Stimulated activated CD4-positive, alpha-beta T cell treated with anti-CD3 and anti-CD28 coated beads, Interleukin-1b, Interleukin-23, amount 100 ng/mL, for 24 hours (primary cell): ENCODE results near the gene CSTA.
"Not testable (repeated sequence)": the region's sequence is repeated elsewhere in the genome, so short reads cannot be mapped to it uniquely, and the experiment has no call there.

Experiments
- DNase-seq, 4 experiments: peaks; one replicate each; pipeline ENCODE4 v3.0.0-alpha.2; 2020; ENCODE audit warnings: low read depth in 4 of 4, low spot score in 1 of 4

Gene CSTA

GRCh38 chr3:122322095-122323075 is 2.7 kb upstream of the CSTA start:
- no peak for DNase-seq

GRCh38 chr3:122325769-122326168 is 721 bp downstream of the CSTA start:
- DNase-seq = no peak

DNA sequence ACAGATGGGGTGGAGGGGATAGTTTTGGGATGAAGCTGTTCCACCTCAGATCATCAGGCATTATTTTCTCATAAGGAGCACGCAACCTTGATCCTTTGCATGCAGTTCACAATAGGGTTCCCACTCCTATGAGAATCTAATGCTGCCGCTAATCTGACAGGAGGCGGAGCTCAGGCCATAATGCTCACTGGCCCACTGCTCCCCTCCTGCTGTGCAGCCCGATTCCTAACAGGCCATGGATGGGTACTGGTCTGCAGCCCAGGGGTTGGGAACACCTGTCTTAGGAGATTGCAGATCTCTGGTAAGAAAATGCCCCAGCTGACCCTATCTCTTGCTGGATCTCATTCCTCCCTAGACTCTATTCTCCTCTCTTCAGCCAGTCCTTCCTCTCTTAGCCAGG is 6.8 kb downstream of the CSTA start:
- DNase-seq = no peak

DNA sequence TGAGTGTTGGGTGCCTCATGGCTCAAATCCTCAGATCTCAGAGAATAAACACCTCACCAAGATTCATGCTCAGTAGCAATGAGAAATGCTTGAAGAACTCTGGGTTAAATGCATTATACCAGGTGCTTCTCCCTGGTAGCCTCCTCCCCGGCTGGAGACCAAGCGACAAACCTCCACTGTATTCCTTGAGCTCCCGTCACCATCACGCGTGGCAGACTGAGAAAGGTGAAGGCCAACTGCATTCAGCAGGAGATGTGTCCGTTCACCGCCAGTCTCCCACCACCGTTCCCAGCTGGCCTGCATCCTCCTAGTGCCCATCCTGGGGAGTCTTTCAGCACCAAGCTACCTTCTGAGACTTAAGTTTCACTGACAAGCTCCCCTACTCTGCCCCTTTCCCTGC is 7.5 kb downstream of the CSTA start:
- DNase-seq = no peak

GRCh38 chr3:122342803-122343202 is 17.8 kb downstream of the CSTA start:
- DNase-seq = no peak

DNA sequence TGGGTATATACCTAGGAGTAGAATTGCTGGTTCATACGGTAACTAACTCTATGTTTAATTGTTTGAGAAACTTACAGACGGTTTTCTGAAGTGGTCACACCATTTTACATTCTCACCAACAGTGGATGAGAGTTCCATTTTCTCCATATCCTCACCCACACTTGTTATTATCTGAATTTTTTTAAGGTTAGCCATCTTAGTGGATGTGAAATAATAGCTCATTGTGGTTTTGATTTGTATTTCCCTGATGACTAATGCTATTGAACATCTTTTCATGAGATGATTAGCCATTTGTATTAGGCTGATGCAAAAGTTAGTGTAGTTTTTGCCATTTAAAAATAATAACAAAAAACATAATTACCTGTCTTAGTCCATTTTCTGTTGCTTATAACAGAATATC is 18.6 kb downstream of the CSTA start:
- no peak for DNase-seq

GRCh38 chr3:122349171-122349570 is 24.1 kb downstream of the CSTA start:
- DNase-seq = no peak

DNA sequence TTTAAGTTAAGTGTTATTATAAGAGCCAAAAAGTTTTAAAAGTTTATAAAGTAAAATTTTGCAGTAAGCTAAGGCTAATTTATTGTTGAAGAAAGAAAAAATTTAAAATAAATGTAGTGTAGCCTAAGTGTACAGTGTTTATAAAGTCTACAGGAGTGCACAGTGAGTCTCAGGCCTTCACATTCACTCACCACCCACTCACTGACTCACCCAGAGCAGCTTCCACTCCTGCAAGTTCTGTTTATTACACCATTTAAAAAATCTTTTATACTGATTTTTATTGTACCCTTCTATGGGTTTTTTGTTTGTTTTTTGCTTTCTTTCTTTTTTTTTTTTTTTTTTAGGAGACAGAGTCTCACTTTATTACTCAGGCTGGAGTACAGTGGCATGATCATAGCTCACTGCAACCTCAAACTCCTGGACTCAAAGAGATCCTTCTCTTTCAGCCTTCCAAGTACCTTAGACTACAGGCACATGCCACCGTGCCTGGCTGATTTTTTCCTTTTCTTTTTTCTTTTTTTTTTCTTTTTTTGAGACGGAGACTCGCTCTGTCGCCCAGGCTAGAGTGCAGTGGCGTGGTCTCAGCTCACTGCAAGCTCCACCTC is 25.9 kb downstream of the CSTA start:
- DNase-seq = no peak

- no peak for DNase-seq
These were observed 26.6 kb downstream of the CSTA start for GRCh38 chr3:122351612-122352011.

- no peak for DNase-seq
These were observed 28.2 kb downstream of the CSTA start for GRCh38 chr3:122353215-122353614.

- no peak for DNase-seq
These were observed 28.9 kb downstream of the CSTA start for GRCh38 chr3:122353893-122354401.

DNA sequence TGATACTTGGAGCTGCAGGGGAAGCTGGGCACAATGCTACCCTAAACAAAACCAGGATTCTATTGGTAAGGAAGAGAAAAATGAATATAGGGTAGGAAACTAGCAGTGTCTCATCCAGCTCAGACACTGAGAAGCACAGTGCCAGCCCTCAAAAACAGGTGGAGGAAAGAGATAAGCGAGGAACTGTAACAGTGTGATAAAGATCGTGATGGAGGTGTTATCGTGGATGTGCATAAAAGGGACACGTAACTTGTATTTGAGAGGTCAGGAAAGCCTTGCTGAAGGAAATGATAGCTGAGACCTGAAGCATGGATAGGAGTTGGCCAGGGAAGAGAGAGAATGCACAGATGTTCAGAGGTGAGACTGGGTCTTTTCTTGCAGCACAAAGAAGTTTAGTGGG is 30.6 kb downstream of the CSTA start:
- no peak for DNase-seq

- DNase-seq = no peak
These were observed 31.4 kb downstream of the CSTA start for GRCh38 chr3:122356402-122356801.

DNA sequence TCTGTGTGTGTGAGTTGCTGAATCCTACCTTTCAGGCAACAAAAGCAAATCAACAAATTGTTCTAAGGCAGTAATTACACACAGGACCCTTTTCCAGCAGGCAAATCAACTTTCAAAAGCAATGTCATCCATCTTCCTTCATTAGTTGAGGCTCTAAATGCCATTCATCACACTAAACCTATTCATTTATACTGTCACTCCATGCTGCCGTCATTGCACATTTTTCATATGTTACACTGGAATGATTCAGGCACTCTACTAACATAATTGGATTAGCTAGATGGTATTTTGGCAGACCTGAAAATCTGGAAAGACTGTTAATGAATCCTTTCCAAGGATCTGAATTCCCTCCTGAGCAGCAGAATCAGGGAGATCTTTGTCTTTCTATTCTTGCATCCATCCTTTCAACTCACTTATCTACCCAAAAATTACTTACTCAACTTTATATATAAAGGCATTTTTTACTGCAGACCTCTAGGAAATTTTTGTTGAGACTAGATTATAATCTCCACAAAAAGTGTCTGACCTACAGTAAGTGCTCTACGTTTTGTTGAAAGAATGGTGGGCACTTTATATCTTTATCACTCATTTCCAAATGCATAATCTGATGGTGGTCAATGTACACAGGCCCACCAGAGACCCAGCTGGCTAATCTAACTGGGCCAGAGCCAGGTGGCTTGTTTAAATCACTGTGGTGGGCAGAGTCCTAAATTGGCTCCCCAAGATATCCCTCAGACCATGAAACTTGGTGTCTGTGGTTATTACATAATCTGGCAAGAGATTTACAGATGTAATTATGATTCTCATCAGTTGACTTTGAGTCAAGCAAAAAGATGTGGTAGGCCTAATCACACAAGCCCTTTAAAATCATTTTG is 33.0 kb downstream of the CSTA start:
- DNase-seq = no peak

DNA sequence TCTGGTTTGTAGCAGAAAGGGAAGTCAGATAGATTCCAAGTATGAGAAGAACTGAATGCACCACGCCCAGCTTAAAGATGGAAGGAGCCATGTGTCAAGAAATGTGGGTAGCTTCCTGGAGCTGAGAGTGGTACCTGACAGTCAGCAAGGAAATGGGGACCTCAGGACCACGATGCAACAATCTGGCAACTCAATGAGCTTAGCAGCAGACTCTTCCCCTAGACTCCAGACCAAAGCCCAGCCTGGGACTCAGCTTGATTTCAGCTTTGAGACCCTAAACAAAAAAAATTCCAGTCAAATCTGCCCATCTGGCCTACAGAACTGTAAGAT is 33.6 kb downstream of the CSTA start:
- no peak for DNase-seq

- DNase-seq = no peak
These were observed 37.0 kb downstream of the CSTA start for GRCh38 chr3:122362026-122362425.

DNA sequence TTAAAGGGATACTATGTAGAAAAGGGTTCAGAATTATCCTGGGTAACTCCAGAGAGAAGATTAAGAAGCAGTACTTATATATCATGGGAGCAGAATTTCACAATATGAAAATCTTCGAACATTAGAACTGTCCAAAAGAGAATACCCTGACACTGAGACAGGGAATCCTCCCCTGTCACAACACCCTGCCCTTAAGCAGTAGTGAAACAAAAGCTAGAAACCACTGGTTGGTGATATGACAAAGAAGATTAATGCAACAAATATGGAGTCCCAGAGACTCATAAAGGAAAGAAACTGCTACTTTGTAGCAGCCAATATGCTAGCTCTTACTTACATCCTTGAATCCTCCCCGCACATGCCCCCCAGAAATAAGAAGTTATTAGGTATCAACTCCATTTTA is 39.4 kb downstream of the CSTA start:
- no peak for DNase-seq

GRCh38 chr3:122365073-122365472 is 40.0 kb downstream of the CSTA start:
- no peak for DNase-seq

GRCh38 chr3:122365582-122366378 is 40.7 kb downstream of the CSTA start:
- not testable (repeated sequence) for DNase-seq

DNA sequence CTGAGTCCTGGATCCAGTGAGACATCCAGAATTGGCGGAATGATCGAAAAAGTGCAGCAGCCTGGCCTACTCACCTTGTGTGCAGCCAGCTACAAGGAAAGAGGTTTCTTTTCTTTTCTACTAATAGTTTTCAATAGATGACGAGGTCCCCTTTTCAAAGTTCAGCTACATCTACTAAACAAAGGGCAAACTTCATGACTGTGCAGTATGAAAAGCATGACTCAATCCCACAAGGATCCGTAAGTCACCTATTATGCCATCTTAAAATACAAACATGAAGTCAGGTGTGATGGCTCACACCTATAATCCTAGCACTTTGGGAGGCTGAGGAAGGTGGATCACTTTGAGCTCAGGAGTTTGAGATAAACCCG is 41.3 kb downstream of the CSTA start:
- DNase-seq = no peak

DNA sequence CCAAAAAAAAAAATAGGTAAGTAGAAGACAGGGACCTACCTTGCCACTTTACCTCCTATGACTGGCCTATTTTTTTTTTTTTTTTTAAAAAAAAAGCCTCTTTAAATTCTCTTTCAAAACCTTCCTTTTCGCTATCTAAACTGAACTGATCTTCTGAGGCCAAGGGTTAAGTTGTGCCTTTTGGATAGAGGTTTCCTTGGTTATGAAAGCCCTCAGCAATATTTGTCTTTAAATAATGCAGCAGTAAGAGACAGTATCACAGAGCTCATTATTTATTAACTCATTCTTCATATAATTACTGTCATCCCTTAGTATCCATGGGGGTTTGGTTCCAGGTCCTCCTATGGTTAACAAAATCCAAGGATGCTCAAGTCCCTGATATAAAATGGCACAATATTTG is 49.0 kb downstream of the CSTA start:
- no peak for DNase-seq
